ENCODE measurements around the gene IL19.

GRCh38 chr1:206770531-206771337, at the start of gene IL19:
- TF ChIP-seq CTCF (IDR thresholded peaks at IDR 0.05; ENCODE audit: poor library complexity) (no peak), EZH2 (IDR thresholded peaks at IDR 0.05; ENCODE audit: borderline replicate concordance) (no peak)

Measured in hepatocyte (in vitro differentiated cells).